B cell (primary cell): ENCODE results near the gene PFKFB3. TPM values are rescaled to one million over a fixed set of nuclear protein-coding genes. Genes with fewer than 3 reads are reported as not detected.

Experiments
- ATAC-seq: fragments of 200-7000 bp; cut with Tn5 transposase; one replicate; pipeline ENCODE4 v1.10.0; 2021; ENCODE audit warnings: low read depth, mild to moderate bottlenecking, moderate number of reproducible peaks, moderate library complexity
- CTCF ChIA-PET: fragments of 350-600 bp; sonication (Branson Sonifier 250); formaldehyde crosslinking; loops from one replicate; lab custom pipeline; 2021; ENCODE audit warnings: antibody characterized with exemption, inconsistent platforms; lab: Charles Lee
- POLR2A ChIA-PET: fragments of 350-600 bp; sonication (Branson Sonifier 250); formaldehyde crosslinking; loops from one replicate; lab custom pipeline; 2021; ENCODE audit warnings: antibody characterized with exemption; lab: Charles Lee
- DNase-seq: peaks from one replicate; pipeline ENCODE4 v3.0.0; 2013
- H2AFZ ChIP-seq: 2 replicates; pipeline ENCODE4 v1.6.1; 2012; ENCODE audit warnings: mild to moderate bottlenecking, low read depth, low read length; ENCODE audit not compliant: insufficient read depth, poor library complexity, severe bottlenecking
- H3K27ac ChIP-seq, 2 donors: 1 replicate in 1 of 2; 2 replicates in 1 of 2; pipeline ENCODE4 v1.5.1; 2012 to 2013; ENCODE audit warnings: low read length in 2 of 2, mild to moderate bottlenecking in 2 of 2, moderate library complexity in 1 of 2
- H3K27me3 ChIP-seq, 4 experiments: fragments of 200-600 bp in 1 of 4; sonication (generic) in 1 of 4; replicated peaks in 1 of 4; 1 replicate in 2 of 4; 2 replicates in 2 of 4; pipeline versions ENCODE4 v1.6.1 to v1.7.0; 2013 to 2016; ENCODE audit warnings: low read length in 3 of 4, mild to moderate bottlenecking in 2 of 4, mixed read lengths in 1 of 4, moderate library complexity in 1 of 4; ENCODE audit not compliant: insufficient read depth in 4 of 4, control insufficient read depth in 3 of 4; ENCODE audit errors: control extremely low read depth in 1 of 4
- H3K36me3 ChIP-seq, 2 experiments: replicated peaks in 1 of 2; 1 replicate in 1 of 2; 2 replicates in 1 of 2; pipeline versions ENCODE4 v1.6.1 to v1.7.1; 2013; ENCODE audit warnings: low read length in 1 of 2; ENCODE audit not compliant: insufficient read depth in 2 of 2, control insufficient read depth in 1 of 2; ENCODE audit errors: control extremely low read depth in 1 of 2, extremely low read depth in 1 of 2
- H3K4me1 ChIP-seq, 2 donors: fragments of 200-600 bp in 1 of 2; sonication (generic) in 1 of 2; 1 replicate in 1 of 2; 2 replicates in 1 of 2; pipeline versions ENCODE4 v1.5.1 to v1.6.1; 2013 to 2017; ENCODE audit warnings: low read length in 2 of 2; ENCODE audit not compliant: control insufficient read depth in 2 of 2, insufficient read depth in 2 of 2
- H3K4me2 ChIP-seq: replicated peaks from 2 replicates; pipeline ENCODE3; 2012; ENCODE audit warnings: mild to moderate bottlenecking, low read depth, low read length; ENCODE audit not compliant: poor library complexity, severe bottlenecking
- H3K4me3 ChIP-seq, 5 experiments: fragments of 200-600 bp in 1 of 5; sonication (generic) in 1 of 5; 1 replicate in 3 of 5; 2 replicates in 2 of 5; pipeline versions ENCODE4 v1.5.1 to v1.7.0; 2011 to 2016; ENCODE audit warnings: low read length in 4 of 5, mild to moderate bottlenecking in 4 of 5, low read depth in 2 of 5, control low read depth in 1 of 5, moderate library complexity in 1 of 5; ENCODE audit not compliant: insufficient read depth in 1 of 5; ENCODE audit errors: control extremely low read depth in 1 of 5, extremely low read depth in 1 of 5
- H3K79me2 ChIP-seq: fragments of 200-600 bp; sonication (generic); one replicate; pipeline ENCODE4 v1.6.0; 2016; ENCODE audit warnings: low read length; ENCODE audit not compliant: control insufficient read depth, insufficient read depth
- H3K9ac ChIP-seq: fragments of 200-600 bp; sonication (generic); 2 replicates; pipeline ENCODE4 v1.6.1; 2017; ENCODE audit warnings: mild to moderate bottlenecking, low read length, moderate library complexity
- H3K9me3 ChIP-seq, 3 donors: one replicate each; pipeline versions ENCODE4 v1.6.1 to v1.7.1; 2013; ENCODE audit warnings: low read length in 2 of 3; ENCODE audit not compliant: control insufficient read depth in 2 of 3, insufficient read depth in 1 of 3; ENCODE audit errors: control extremely low read depth in 1 of 3
- H4K20me1 ChIP-seq: 2 replicates; pipeline ENCODE4 v1.6.0; 2012; ENCODE audit warnings: mild to moderate bottlenecking, low read length; ENCODE audit not compliant: insufficient read depth, control insufficient read depth, poor library complexity, severe bottlenecking
- H3K27ac Mint-ChIP-seq: one replicate; pipeline ENCODE4 v1.8.0; 2021; ENCODE audit warnings: mixed read lengths
- H3K27me3 Mint-ChIP-seq: one replicate; pipeline ENCODE4 v1.8.0; 2021; ENCODE audit warnings: mixed read lengths
- H3K4me1 Mint-ChIP-seq: one replicate; pipeline ENCODE4 v1.8.0; 2021; ENCODE audit warnings: mixed read lengths
- H3K4me3 Mint-ChIP-seq: one replicate; pipeline ENCODE4 v1.8.0; 2021; ENCODE audit warnings: mixed read lengths
- H3K9me3 Mint-ChIP-seq: one replicate; pipeline ENCODE4 v1.8.0; 2022; ENCODE audit warnings: mixed read lengths; ENCODE audit not compliant: insufficient read depth
- EZH2 ChIP-seq: IDR thresholded peaks from 2 replicates; pipeline ENCODE4 v1.6.1; 2012; ENCODE audit warnings: borderline replicate concordance, low read depth, mild to moderate bottlenecking, moderate library complexity, low read length; ENCODE audit not compliant: insufficient read depth, poor library complexity, severe bottlenecking
- WGBS: methylation state at CpG from one replicate; pipeline ENCODE4 v1.1.5; 2013; ENCODE audit warnings: missing lambda C conversion rate; ENCODE audit not compliant: insufficient coverage; 5-methylcytosine and 5-hydroxymethylcytosine counted together
- intact Hi-C: fragments of 100-400 bp; cut with micrococcal nuclease; formaldehyde crosslinking; loops from one replicate; pipeline ENCODE4 v1.10.0; 2022
- polyA plus RNA-seq: library from polyadenylated mRNA; depleted of rRNA; stranded (reverse); fragments of >200 nt; gene quantifications from 2 replicates; pipeline ENCODE4 v1.2.3, GENCODE V29; 2012
- total RNA-seq, 2 donors: library from RNA; stranded (reverse); fragments of 120-200 nt in 1 of 2; gene quantifications; 1 replicate in 1 of 2; 2 replicates in 1 of 2; pipeline versions ENCODE4 v1.2.3 to v1.2.4, GENCODE V29; 2013 to 2022
- TF ChIP-seq, protein P1 (sequence below): fragments of 200-600 bp; IDR thresholded peaks from one replicate; pipeline ENCODE4 v1.8.0; 2022; ENCODE audit warnings: antibody characterized with exemption, mild to moderate bottlenecking

Gene PFKFB3
- total and polyA plus RNA-seq, 2 donors (not counting 1 experiment from before 2014, with no cell fraction given) = 13.2 to 239 TPM

GRCh38 chr10:6296828-6297251 is 94.1 kb downstream of the PFKFB3 start:
- H3K27ac ChIP-seq = no peak overlapping the region
- Mint-ChIP-seq H3K4me3 (no peak overlapping the region), H3K27ac (peak overlapping the region; percentile 57), H3K4me1 (peaks cover 67% of the 10 kb centered on the region), H3K27me3 (no peaks in the 10 kb centered on the region), H3K9me3 (no peaks in the 10 kb centered on the region)
- TF ChIP-seq, protein P1, sequence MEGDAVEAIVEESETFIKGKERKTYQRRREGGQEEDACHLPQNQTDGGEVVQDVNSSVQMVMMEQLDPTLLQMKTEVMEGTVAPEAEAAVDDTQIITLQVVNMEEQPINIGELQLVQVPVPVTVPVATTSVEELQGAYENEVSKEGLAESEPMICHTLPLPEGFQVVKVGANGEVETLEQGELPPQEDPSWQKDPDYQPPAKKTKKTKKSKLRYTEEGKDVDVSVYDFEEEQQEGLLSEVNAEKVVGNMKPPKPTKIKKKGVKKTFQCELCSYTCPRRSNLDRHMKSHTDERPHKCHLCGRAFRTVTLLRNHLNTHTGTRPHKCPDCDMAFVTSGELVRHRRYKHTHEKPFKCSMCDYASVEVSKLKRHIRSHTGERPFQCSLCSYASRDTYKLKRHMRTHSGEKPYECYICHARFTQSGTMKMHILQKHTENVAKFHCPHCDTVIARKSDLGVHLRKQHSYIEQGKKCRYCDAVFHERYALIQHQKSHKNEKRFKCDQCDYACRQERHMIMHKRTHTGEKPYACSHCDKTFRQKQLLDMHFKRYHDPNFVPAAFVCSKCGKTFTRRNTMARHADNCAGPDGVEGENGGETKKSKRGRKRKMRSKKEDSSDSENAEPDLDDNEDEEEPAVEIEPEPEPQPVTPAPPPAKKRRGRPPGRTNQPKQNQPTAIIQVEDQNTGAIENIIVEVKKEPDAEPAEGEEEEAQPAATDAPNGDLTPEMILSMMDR = no peak
- no peak for TF ChIP-seq EZH2
- H3K4me1 ChIP-seq = peaks cover 27 to 50% of the 10 kb centered on the region in 2 donors
- no peaks in the 10 kb centered on the region for H4K20me1 ChIP-seq
- intact Hi-C loops = no loop called here
- no peak for DNase-seq
- H3K79me2 ChIP-seq = no peaks in the 10 kb centered on the region
- H2AFZ ChIP-seq = no peak overlapping the region
- no peak for ATAC-seq
- no peaks in the 10 kb centered on the region for H3K9me3 ChIP-seq
- ChIA-PET CTCF (interaction anchor here (0.9 to 1.8 kb wide), 2 partner anchors 85 to 94 kb away, joined by 4 to 5 read pairs; partner anchors contain the start of gene PFKFB3), POLR2A (no interaction called here)
- WGBS = 100% methylated on average over 2 of the region's 3 CpGs
- no peak overlapping the region for H3K4me3 ChIP-seq
- H3K27me3 ChIP-seq = no peaks in the 10 kb centered on the region
- H3K36me3 ChIP-seq = no peaks in the 10 kb centered on the region
- no peak overlapping the region for H3K9ac ChIP-seq
- no peak overlapping the region for H3K4me2 ChIP-seq

DNA sequence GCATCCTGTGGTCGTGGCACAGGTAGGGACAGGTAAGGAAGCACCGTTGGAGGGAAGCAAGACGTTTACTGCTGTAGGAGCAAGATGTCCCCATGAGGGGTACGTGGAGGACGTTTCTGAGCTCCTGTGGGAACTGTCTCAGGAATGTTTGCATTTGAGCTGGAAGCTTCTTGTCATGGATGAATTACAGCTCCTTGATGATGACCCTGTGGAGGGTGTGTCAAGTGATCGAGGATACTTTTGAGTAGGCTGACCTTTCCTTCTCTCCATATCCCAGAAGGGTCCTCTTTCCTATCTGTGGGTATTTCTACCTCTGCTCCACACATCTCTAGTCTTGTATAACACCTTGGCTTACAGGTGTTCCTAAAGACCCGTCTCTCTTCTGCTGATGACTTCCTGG is 94.8 kb downstream of the PFKFB3 start:
- ChIA-PET POLR2A (no interaction called here), CTCF (interaction anchor here (0.9 to 1.8 kb wide), 2 partner anchors 85 to 95 kb away, joined by 4 to 5 read pairs; partner anchors contain the start of gene PFKFB3)
- Histone ChIP-seq H3K4me1 (peaks cover 27 to 50% of the 10 kb centered on the region in 2 donors), H3K4me3 (no peak overlapping the region), H4K20me1 (no peaks in the 10 kb centered on the region), H2AFZ (no peak overlapping the region), H3K4me2 (no peak overlapping the region), H3K9me3 (no peaks in the 10 kb centered on the region), H3K27ac (no peak overlapping the region), H3K9ac (no peak overlapping the region), H3K27me3 (no peaks in the 10 kb centered on the region), H3K79me2 (no peaks in the 10 kb centered on the region), H3K36me3 (no peaks in the 10 kb centered on the region)
- no peaks in the 10 kb centered on the region for H3K9me3 Mint-ChIP-seq
- TF ChIP-seq, protein P1 = no peak
- TF ChIP-seq EZH2 = no peak
- ATAC-seq (no peak), DNase-seq (no peak)
- 95% methylated on average over 4 of the region's 7 CpGs for WGBS
- H3K27ac Mint-ChIP-seq = peak overlapping the region; percentile 1
- intact Hi-C loops = no loop called here
- no peak overlapping the region for H3K4me3 Mint-ChIP-seq
- no peaks in the 10 kb centered on the region for H3K27me3 Mint-ChIP-seq
- peaks cover 65% of the 10 kb centered on the region for H3K4me1 Mint-ChIP-seq
